HG03558 (cell line): ENCODE results near the gene GJC2.

Experiments
- ATAC-seq: cut with Tn5 transposase; IDR thresholded peaks from one replicate; pipeline ENCODE4 v1.9.1; 2021; ENCODE audit warnings: moderate number of reproducible peaks; ENCODE audit not compliant: unreplicated experiment; ENCODE audit errors: extremely low read depth

GJC2 gene

DNA sequence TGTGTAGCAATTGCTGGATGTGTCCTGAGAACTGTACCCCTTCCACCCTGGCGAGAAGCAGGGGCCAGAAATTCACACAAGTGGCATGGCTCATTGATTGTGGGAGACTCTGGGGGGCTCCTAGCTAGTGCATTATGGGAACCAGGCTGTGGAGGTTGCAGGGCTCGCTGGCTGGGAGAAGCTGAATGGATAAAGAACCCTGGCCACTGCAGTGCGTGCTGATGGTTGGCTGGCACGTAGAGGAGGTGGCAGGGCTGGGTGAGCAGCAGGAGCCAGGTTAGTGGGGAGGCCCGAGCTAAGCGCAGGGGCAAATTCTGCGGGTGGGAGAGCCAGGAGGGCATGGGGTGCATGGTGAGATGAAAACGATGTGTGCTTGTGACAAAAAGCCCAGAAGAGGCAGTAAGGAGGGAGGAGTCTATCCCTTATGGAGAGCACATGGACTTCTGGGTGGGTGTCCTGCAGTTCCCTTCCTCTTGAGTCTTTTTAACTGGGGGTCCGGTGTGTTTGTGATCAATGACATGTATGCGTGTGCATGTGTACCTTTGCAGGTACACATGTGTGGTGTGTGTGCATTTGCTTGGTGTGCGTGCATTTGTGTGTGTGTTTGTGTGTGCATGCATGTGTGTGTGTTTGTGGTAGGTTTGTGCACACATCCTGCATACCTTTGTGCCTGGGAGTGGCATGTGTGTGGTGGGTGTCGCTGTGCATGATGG, 6.1 kb upstream of the GJC2 start:
- no peak for ATAC-seq

DNA sequence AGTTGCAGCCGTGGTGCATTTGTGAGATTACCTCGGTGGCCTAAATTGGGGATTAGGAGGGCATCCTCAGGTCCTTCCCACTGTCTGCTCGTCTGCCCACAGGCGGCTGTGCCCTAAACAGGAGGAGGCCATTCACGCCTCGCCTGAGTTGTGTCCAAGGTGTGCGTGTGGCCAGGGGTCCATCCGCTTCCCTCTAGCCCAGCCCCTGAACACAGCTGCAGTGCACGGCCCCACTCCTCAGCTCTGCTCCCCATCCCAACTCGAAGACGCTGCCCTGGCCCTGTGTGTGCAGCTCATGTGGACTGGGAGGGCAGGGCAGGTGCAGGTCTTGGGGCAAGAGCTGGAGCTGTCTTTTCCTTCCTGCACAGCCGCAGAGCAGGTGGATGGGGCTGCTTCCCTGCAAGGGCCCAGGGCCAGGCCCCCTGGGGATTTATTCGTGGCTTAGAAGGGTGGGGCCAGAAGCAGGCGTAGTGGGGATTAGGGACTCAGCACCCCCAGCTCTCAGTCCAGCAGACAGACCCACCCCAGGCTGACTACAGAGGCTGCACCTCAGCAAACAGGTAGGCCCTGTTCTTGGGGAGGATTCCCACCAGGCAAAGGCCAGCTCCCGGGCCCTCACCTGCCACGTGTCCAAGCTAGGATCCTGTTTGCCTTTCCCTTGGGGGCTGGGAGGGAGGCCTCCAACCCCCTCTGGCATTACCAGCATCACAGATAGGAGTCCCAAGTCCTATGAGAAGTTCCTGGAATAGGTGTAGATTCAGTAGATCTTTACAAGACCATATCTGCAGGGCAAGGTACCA, 5.3 kb upstream of the GJC2 start:
- no peak for ATAC-seq

DNA sequence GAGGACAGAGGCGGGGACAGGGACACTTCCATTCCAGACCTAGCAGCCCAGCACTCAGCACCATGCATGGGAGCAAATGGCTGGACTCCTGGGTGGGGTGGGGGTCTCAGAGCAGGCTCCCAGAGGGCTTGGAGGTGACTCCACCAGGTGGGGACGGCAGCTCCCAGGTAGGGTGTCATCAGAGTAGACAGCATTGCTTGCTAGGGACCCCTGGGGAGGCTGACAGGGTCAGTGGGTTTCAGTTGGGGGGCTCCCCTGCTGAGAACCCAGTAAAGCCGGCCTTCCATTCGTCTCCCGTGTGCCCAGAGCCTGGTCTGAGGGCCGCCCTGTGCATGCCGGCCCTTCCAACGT, 4.8 kb upstream of the GJC2 start:
- ATAC-seq, result no peak

DNA sequence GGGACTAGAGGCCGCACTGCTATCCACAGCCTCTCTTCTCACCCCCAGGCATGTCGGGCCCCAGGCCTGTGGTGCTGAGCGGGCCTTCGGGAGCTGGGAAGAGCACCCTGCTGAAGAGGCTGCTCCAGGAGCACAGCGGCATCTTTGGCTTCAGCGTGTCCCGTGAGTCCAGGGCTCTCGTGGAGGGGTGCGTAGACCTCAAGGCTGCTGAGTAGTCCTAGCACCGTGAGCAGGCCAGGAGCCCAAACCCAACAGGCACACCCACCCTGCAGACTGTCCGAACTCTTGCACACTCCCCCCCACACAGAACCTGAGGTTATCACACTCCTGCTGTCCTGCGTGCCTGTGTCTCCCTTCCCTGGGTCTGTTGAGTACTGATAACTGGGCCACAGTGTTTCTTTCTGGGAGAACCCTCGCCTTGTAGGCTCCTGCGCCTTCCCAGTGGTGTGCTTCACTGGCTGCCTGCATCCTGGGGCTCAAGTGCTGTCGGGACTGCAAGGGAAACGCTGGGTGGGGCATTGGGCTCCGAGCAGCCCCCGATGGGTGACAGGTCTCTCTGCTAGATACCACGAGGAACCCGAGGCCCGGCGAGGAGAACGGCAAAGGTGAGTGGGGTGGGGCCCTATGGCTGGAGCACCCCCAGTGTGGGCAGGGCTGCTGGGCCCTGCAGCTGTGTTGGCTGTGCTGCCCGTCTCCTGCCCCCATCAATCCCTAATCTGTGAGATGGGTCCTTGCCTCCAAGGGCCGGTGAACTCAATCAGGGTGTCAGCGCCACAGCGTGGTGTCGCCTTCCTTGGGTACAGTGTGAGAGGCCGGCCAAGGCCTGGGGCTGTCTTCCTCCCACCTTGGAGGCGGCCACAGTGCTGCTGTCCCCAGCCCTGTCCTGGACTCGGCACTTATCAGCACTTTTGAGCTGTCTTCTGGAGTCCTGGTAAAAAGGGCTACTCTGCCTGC, 4.0 kb upstream of the GJC2 start:
- no peak for ATAC-seq

DNA sequence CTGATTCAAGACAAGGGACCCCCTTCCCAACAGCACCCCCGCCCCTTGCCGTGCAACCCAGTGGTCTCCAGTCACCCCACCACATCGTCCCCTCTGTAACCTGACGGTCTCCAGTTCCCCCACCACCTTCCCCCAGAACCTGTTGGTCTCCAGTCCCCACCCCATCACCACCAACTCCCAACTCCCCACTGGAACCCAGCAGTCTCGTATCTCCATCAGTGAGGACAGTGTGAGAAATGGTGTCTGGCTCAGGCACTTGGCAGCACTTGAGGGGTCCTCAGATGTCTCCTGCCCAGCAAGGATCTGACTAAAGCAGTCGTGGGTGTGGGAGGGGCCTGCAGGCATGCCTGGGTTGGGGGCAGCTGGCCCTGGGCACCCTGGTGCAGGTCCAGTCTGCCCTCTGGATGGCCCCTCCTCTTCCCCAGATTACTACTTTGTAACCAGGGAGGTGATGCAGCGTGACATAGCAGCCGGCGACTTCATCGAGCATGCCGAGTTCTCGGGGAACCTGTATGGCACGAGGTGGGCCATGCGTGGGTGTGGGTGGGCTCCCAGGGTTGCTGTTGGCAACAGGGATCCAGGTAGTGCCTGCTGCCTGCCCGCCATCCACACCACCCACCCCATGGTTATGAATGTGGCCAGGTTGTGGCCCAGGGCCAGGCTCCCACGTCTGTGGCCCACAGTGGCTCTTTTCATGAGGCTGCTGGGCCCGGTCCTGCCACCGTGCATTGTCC, 3.1 kb upstream of the GJC2 start:
- no peak for ATAC-seq

DNA sequence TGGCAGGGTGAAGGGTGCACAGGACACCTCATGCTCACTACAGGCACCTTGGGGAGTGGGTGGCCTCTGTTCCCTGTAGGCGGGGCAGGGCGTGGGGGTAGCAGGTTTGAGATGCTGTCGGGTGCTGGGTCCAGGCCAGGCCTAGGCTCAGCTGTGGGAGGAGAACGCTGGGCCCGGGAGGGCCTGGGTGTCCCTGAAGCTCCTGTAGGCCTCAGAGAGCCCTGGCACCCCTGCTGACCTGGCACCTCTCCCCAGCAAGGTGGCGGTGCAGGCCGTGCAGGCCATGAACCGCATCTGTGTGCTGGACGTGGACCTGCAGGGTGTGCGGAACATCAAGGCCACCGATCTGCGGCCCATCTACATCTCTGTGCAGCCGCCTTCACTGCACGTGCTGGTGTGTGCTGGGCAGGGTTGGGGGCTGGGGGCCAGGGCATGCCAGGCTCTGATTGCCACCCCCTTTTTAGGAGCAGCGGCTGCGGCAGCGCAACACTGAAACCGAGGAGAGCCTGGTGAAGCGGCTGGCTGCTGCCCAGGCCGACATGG, 2.5 kb upstream of the GJC2 start:
- ATAC-seq, result no peak

DNA sequence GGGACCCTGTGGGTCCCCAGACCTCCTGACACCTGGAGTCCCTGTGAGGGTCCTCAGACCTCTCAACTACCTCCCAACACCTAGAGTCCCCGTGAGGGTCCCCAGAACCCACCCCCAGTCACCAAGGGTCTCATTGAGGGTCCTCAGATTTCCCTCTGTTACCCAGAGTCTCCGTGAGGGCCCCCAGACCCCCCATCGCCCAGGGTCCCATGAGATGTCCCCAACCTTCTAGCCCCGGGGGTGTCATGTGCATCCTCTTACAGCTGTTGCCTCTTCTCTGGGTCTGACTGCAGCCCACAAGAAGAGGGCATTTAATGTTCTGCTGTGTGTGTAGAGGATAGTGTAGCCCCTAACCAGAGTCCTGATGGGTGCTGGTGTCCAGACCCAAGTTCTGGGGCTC, 2.0 kb upstream of the GJC2 start:
- ATAC-seq, result no peak

DNA sequence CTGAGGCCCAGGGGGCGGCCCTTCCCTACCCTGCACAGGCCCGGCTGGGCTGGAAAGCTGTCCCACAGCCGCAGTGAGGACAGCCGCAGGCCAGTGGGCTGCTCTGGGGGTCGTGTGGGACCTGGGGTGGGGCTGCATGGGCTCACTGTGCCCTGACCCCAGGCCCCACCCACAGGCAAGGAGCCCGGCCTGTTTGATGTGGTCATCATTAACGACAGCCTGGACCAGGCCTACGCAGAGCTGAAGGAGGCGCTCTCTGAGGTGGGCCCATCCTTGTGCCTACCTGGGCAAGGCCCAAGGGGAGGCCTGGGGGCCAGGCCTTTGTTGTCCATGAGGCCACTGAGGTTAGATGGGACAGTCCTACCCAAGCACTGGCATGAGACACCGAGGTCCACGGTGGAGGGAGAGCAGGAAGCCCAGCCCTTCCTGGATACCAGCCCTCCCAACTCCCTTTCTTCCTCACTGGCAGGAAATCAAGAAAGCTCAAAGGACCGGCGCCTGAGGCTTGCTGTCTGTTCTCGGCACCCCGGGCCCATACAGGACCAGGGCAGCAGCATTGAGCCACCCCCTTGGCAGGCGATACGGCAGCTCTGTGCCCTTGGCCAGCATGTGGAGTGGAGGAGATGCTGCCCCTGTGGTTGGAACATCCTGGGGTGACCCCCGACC, 1.4 kb upstream of the GJC2 start:
- no peak for ATAC-seq

DNA sequence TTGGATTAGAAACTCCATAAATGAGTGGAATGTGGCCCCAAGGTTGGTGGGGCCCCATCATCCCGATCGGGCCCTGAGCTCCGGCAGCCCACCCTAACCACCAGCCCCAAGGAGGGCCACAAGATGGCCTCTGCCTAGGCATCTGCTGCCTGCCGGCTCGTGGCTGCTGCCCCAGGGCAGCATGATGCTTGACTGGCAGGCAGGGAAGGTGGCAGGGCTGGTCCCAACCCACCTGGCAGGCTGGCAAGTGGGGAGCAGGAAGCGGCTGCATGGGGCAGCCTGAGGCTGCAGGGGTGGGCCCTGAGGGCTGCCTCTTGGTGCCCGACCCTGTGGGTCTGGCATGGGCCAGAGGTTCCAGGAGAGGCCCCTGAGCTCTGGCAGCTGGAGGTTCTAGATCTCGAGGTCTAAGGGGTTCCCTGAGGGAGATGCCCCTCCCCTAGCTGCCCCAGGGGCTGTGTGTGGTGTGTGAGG, 760 bp upstream of the GJC2 start:
- ATAC-seq, result no peak

DNA sequence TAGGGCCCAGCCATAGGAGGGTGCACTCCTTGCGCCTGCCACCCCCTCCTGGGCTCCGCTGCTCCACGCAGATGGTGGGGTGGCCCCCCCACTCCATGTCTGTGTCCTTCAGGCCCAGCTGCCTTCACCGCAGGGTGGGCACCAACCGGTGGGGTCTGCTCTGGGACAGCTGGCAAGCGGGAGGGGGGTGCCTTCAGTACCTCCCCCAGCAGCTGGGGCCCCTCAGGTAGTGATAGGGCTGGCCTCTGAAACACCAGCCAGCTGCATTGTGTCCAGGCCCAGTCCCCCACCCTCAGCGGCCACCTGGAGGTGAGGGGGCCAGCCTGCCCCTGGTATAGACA, 360 bp downstream of the GJC2 start:
- no peak for ATAC-seq

DNA sequence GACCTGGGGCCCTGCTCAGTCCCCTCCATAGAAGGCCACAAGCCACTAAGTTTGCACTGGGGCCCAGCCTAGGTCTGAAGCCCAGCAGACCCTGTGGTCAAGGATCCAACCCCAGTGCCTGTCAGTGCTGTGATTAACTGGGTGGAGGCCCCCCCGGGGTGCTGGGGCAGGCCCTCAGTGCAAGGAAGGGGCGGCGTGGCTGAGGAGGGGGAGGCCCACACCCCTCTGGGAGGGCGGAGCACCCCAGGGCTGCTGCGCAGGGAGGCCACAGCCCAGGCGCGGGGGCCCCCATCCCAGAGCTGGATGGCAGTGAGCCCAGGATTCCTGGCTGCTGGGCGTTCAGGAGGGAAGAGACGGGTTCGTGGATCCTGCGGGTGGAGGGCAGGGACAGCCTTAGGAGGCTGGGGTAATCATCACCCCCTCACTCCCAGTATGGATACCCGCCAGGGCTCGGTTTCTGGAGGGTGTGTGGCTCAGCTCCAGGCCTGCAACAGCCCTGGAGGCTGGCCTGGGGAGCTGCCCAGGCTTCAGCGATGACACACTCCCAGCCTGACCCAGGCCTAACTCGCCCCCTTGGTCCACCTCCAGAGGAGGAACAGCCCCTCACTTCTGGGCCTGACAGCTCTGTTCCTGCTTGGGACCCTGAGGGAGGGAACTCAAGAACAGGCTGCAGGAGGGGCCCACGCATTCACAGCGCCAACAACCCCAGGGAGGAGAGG, 890 bp downstream of the GJC2 start:
- ATAC-seq, result no peak

DNA sequence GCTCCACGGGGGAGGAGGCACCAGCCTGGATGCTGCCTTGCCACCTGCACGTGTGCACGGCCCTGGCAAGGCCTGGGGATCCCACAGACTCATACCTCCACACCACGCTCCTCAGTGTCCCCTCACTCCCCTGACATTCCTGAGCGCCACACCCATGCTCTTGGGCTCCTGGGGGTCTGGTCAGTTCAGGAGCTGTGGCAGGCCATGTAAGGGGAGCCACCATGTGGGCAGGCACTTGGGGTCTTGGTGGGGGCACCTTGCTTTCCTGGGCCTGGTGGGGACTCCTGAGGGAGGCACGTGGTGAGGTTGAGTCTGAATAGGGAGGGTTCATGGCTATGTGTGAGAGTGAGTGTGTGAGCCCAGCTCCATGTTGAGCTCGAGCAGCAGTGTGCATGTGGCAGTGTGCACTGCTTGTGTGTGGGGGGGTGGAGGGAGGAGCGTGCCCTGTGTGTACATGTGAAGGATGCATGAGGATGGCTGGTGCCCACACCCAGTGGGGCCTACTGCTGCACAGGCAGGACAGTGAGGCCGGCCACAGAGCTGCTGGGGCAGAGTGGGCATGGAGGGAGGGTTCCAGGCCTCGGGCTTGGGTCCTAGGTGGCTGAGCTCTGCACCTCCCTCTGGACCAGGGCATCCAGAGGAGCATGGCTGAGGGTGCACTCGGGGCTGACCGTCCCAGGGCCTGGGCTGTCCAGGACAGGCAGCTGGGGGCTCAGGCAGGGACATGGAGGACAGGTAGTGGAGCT, 1.6 kb downstream of the GJC2 start:
- ATAC-seq, result no peak

DNA sequence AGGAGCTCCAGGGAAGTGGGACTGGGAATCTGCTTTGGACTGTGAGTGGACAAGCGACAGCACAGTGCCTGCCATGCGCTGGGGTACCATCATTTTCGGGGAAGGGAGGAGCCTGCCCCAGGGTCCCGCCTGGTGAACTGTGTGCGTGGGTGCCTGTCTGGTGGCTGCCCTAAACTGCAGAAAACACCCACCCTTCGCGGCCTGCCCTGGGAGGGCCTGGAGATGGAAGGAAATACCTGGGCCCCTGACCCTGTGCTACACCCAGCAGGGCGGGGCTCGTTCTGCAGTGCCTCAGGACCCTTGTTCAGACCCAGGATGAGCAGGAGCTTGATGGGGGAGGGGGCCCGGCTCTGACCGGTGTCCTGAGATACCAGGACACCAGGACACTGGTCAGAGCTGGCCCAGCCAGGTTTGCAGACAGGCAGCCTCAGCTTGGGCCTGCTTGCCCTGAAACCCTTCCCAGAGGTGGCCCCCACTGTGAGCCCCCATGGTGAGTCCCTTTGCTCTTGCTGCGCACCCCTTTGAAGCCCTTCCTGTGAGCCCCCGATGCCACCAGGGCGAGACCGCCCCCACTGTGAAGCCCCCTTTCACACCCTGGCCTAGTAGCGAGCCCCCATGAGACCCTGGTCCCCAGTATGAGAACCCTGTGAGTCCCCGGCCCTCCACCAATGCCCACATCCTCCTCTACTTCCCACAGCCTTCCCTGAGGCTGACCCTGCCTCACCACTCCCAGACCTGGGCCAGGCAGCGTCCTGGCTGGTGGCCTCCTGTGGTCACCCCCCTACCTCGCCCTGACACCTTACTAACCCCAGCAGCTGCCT, 2.6 kb downstream of the GJC2 start:
- ATAC-seq, result no peak

DNA sequence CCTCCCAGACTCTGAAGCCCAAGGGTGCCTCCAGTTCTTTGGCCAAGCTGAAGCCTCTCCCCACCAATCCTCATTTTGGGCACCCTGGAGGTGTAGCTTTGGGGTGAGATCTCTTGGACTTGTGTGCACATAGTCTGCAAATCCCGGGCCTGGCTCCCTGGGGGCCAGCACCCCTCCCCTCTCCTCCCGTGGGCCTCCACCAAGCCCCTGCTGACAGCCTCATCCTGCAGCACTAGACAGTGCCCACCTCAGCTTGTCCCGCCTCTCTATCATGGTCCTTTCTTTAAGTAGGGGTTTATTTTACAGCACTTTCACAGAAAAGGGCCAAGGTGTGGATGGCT, 3.2 kb downstream of the GJC2 start:
- no peak for ATAC-seq

DNA sequence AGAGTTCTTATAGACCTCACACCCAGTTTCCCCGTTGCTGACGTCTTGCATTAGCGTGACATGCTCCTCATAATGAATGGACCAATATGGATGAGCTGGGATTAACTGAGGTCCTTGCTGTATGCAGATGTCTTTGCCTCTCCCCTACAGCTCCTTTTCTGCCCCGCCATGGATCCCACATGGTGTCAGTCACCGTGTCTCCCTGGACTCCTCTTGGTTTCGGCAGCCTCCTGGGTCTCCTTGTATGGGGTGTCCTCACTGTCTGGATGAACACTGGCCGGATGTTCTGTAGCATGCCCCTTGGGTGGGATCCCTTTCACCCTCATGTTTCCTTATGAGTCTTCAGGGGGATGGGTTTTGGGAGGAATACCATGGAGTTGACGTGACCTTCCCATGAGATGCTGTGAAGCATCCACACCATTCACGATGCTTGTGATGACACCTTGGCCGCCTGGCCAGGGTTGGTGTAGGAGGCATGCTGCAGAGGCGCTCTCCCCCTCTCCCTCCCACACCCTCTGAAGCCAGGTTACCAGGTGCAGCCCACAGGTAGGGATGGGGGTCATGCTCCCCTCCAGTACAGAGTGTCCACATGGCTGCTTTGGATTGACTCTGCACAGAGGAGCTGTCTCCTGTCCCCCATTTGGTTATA, 4.4 kb downstream of the GJC2 start:
- ATAC-seq, result no peak

DNA sequence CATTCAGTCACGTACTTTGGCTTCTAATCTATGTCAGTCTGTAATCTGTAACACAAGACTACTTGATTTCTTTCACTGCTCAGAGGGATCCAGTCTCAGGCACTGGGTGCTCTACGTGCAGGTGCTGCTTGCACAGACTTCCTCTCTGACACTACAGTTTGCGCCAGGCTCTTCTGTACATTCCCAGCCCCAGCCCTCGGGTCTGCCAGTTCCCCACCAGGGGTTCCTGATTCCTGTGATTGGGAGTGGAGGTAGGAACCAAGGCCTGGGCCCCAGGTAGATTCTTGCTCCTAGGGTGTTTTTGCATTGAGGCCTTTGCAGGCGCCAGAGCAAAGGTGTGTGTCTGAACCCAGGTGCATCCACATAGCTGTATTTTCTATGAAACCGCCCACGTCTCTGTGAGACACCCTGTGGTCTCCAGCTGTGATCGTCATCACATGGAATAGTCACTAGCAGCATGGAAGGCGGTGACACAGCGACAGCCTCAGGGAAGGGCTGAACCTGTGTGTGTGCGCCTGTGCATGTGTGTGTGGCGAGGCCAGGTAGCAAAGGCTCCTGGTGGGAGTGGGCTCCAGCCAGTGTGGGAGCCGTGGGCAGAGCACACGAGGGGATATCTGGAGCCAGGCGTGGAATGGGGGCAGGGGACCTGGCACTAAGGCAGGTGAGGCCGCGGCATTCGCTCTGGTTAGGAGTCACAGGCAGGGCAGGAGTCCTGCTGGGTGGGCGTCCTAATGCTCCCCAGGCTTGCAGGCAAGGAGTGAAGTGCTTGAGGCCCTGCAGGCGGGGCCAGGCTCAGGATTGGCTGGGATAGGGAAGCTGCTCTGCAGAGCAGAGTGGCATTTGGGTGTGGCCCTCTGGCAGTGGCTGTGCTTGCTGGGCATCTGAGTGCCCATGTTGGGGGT, 5.2 kb downstream of the GJC2 start:
- no peak for ATAC-seq
